Spinal cord (tissue), 10 donors: ENCODE data around the gene CLEC16A. TPM values are rescaled to one million over a fixed set of nuclear protein-coding genes. Genes with fewer than 3 reads are reported as not detected.

Experiments
- DNase-seq, 6 donors: peaks; one replicate each; pipeline versions ENCODE4 v3.0.0 to v3.0.0-alpha.2; 2013 to 2015; ENCODE audit warnings: low spot score in 6 of 6, low read depth in 4 of 6
- H3K27ac ChIP-seq: one replicate; pipeline ENCODE4 v1.5.1; 2013; ENCODE audit warnings: low read depth, low read length, control low read depth
- H3K27me3 ChIP-seq: one replicate; pipeline ENCODE4 v1.6.1; 2013; ENCODE audit warnings: low read length; ENCODE audit not compliant: control insufficient read depth, insufficient read depth
- H3K36me3 ChIP-seq: one replicate; pipeline ENCODE4 v1.6.1; 2013; ENCODE audit warnings: low read length; ENCODE audit not compliant: control insufficient read depth, insufficient read depth
- H3K4me1 ChIP-seq: one replicate; pipeline ENCODE4 v1.6.1; 2013; ENCODE audit warnings: low read length; ENCODE audit not compliant: control insufficient read depth, insufficient read depth
- H3K4me3 ChIP-seq: one replicate; pipeline ENCODE4 v1.5.1; 2013; ENCODE audit warnings: low read depth, low read length, control low read depth
- H3K9me3 ChIP-seq: one replicate; pipeline ENCODE4 v1.6.1; 2013; ENCODE audit warnings: low read length; ENCODE audit not compliant: control insufficient read depth, insufficient read depth
- WGBS: methylation state at CpG from one replicate; pipeline ENCODE4 v1.1.5; 2013; ENCODE audit warnings: missing lambda C conversion rate; ENCODE audit not compliant: insufficient coverage; 5-methylcytosine and 5-hydroxymethylcytosine counted together
- polyA plus RNA-seq, 2 donors: library from polyadenylated mRNA; unstranded; fragments of 120-200 nt; gene quantifications; one replicate each; pipeline ENCODE4 v1.2.1, GENCODE V29; 2013; ENCODE audit not compliant: insufficient read length in 2 of 2
- total RNA-seq, 2 donors: library from RNA; depleted of rRNA in 1 of 2; stranded (reverse); fragments of 120-200 nt in 1 of 2; fragments of >200 nt in 1 of 2; gene quantifications; one replicate each; pipeline versions ENCODE4 v1.2.3 to v1.2.4, GENCODE V29; 2013 to 2014
- donor health status: healthy.

Gene CLEC16A
- total and polyA plus RNA-seq, 4 donors = 19.5 to 38.4 (median 25.1) TPM

DNA sequence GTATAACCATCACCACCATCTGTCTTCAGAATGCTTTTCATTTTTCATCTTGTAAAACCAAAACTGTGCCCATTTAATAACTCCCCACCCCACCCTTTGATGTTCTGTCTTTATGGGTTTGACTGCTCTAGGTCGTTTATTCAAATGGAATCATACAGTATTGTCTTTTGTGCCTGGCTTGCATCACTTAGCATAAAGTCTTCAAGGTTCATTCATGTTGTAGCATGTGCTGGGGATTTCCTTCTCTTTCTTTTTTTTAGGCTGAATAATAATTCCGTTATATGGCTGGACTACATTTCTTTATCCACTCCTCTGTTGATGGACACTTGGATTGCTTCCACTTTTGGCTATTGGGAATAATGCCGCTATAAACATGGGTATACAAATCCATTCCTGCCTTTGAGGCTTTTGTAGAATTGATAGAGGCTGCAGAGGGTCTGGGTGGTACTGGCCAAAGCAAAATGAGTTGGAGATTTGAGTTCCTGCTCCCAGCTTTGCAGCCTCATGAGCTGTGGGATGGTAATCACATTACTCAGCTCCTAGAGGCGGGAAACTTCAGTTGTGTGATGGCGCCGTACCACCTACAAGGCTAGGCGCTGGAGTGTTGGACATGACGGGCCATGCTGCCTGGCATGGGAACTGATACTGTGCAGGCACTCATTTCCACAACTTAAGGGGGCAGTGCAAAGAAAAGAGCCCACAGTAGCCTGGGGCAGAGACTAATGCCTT lies 64.8 kb downstream of the CLEC16A start:
- WGBS = 89% methylated on average over 5 of the region's 8 CpGs
- no peaks in the 10 kb centered on the region for H3K9me3 ChIP-seq
- H3K36me3 ChIP-seq = peaks cover 4% of the 10 kb centered on the region
- H3K27ac ChIP-seq = no peak overlapping the region
- H3K4me1 ChIP-seq = peaks cover 10% of the 10 kb centered on the region
- H3K4me3 ChIP-seq = no peak overlapping the region
- peak in 1 of 6 donors; percentile 20 for DNase-seq
- H3K27me3 ChIP-seq = no peaks in the 10 kb centered on the region

DNA sequence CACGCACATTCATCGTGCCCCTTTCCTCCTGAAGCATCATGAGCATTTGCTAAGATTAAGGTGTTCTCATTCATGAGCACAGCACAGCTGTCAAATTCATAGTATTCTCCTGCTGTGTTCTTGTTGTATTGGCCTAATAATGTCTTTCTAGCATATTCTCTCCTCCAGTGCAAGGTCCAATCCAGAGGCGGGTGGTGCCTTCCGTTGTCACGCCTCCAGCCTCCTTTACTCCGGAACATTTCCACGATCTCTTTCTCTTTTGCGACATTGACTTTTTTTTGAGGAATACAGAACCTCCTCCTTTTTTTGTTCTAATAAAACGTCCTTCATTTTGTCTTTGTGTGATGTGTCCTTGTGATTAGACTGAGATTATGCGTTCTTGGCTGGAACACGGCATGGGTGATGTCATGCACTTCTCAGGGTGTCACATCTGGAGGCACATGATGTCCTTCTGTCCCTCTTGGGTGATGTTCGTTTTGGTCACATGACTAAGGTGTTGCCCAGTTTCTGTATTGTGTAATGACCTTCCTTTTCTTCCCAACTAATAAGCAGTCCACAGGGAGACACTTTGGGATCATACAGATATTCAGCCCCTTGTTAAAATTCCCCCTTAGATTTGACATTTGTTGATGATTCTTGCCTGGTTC lies 66.3 kb downstream of the CLEC16A start:
- DNase-seq = peak in 1 of 6 donors; percentile 39
- Histone ChIP-seq H3K36me3 (peaks cover 5% of the 10 kb centered on the region), H3K4me3 (no peak overlapping the region), H3K9me3 (no peaks in the 10 kb centered on the region), H3K27me3 (no peaks in the 10 kb centered on the region), H3K4me1 (peaks cover 9% of the 10 kb centered on the region), H3K27ac (no peak overlapping the region)
- WGBS = 96% methylated on average over 4 of the region's 12 CpGs

- Histone ChIP-seq H3K4me3 (no peak overlapping the region), H3K27me3 (no peaks in the 10 kb centered on the region), H3K36me3 (peaks cover 6% of the 10 kb centered on the region), H3K27ac (no peak overlapping the region), H3K9me3 (no peaks in the 10 kb centered on the region), H3K4me1 (peaks cover 9% of the 10 kb centered on the region)
- no peak for DNase-seq
- WGBS = no CpG with 5 or more reads among the region's 1 CpG
Measured at GRCh38 chr16:11011326-11011725, 67.0 kb downstream of the CLEC16A start.

GRCh38 chr16:11012841-11013240 lies 68.5 kb downstream of the CLEC16A start:
- no peaks in the 10 kb centered on the region for H3K27me3 ChIP-seq
- no peak overlapping the region for H3K27ac ChIP-seq
- H3K36me3 ChIP-seq = peaks cover 6% of the 10 kb centered on the region
- DNase-seq = no peak
- 100% methylated on average over 3 of the region's 8 CpGs for WGBS
- no peaks in the 10 kb centered on the region for H3K9me3 ChIP-seq
- H3K4me1 ChIP-seq = peaks cover under 1% of the 10 kb centered on the region
- H3K4me3 ChIP-seq = no peak overlapping the region

DNA sequence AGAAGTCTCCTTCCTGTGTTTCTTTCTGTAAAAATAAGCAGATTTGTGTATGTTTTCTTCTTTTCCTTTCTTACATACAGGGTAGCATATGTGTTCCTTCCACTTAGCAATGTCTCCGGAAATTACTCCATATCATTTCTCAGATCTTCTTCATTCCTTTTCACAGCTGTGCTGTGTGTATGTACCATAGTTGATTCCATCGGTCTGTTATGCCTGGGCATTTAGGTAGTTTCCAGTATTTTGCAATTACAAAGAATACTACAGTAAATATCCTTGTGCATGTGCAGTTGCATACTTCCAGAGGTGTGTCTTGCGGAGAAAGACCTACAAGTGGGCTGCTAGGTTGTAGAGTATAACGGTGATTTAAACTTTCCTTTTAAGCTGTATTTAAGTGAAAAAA lies 69.8 kb downstream of the CLEC16A start:
- Histone ChIP-seq H3K27ac (no peak overlapping the region), H3K4me3 (no peak overlapping the region), H3K36me3 (peaks cover 6% of the 10 kb centered on the region), H3K9me3 (no peaks in the 10 kb centered on the region), H3K4me1 (no peaks in the 10 kb centered on the region), H3K27me3 (no peaks in the 10 kb centered on the region)
- DNase-seq = no peak
- WGBS = no CpG with 5 or more reads among the region's 4 CpGs

DNA sequence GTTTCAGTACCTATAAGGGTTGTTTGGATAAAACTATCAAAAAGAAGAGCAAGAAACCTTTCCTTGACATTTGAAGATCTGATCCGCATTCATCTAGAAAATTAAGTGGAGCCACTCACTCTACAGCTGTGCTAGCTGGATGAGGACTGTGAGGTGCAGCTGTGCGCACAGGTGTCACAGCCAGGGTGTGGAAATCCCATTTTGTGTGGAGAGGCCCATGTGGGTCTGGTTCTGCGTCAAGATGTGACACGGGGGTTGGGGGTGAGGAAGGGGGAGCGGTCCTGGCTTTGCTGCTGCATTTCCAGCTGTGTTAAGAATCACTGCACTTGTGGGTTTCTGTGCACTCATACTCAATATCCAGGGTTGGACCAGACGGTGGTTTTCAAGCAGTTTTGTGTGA lies 70.7 kb downstream of the CLEC16A start:
- Histone ChIP-seq H3K27me3 (no peaks in the 10 kb centered on the region), H3K4me1 (no peaks in the 10 kb centered on the region), H3K4me3 (no peak overlapping the region), H3K36me3 (peaks cover 7% of the 10 kb centered on the region), H3K9me3 (no peaks in the 10 kb centered on the region), H3K27ac (no peak overlapping the region)
- no peak for DNase-seq
- WGBS = 89% methylated on average over 3 of the region's 6 CpGs

GRCh38 chr16:11015607-11016006 lies 71.2 kb downstream of the CLEC16A start:
- no peaks in the 10 kb centered on the region for H3K9me3 ChIP-seq
- 88% methylated on average over 4 of the region's 5 CpGs for WGBS
- no peak for DNase-seq
- no peaks in the 10 kb centered on the region for H3K4me1 ChIP-seq
- no peak overlapping the region for H3K27ac ChIP-seq
- peaks cover 13% of the 10 kb centered on the region for H3K36me3 ChIP-seq
- H3K4me3 ChIP-seq = no peak overlapping the region
- no peaks in the 10 kb centered on the region for H3K27me3 ChIP-seq

DNA sequence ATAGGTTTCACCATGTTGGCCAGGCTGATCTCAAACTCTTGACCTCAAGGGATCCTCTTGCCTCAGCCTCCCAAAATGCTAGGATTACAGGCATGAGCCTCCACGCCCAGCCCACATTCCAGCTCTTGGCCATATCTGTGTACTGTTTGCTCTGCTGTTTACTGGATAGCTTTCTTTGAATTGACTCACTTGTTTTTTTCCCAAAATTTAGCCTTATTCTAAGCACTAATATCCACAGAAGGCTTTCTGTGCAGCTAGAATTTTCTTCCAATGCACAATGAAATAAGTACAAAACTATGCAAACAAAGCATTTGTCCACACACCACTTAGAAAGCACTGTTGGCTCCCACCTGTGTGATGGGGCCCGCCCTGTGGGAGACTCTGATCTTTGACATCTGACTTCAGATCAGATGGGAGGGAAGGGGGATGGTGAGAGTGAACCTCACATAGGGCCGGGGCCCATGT lies 72.2 kb downstream of the CLEC16A start:
- DNase-seq = no peak
- 100% methylated on average over 1 of the region's 3 CpGs for WGBS
- H3K27me3 ChIP-seq = no peaks in the 10 kb centered on the region
- H3K27ac ChIP-seq = no peak overlapping the region
- no peaks in the 10 kb centered on the region for H3K4me1 ChIP-seq
- no peak overlapping the region for H3K4me3 ChIP-seq
- H3K36me3 ChIP-seq = peaks cover 16% of the 10 kb centered on the region
- H3K9me3 ChIP-seq = no peaks in the 10 kb centered on the region

DNA sequence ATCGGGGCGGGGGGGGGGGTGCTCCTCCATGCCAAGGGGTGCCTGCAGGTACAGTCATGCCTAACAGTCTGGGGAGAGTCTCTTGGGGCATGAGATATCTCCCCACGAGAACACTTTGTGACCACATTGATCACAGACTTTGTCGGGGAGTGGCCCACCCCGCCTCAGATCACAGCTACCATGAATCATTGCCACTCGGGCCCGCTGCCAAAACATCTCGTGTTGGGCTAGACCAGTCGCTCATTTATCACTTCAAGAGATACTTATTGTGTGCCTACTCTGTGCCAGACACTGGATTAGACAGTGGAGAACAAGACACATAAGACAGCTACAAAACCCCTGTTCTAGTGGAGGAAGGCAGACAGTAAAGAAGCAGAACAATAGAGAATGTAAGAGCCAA lies 72.6 kb downstream of the CLEC16A start:
- H3K27me3 ChIP-seq = no peaks in the 10 kb centered on the region
- H3K36me3 ChIP-seq = peaks cover 17% of the 10 kb centered on the region
- H3K4me3 ChIP-seq = no peak overlapping the region
- no peaks in the 10 kb centered on the region for H3K4me1 ChIP-seq
- H3K9me3 ChIP-seq = no peaks in the 10 kb centered on the region
- 20% methylated on average over 1 of the region's 9 CpGs for WGBS
- no peak overlapping the region for H3K27ac ChIP-seq
- peak in 2 of 6 donors; percentile 31 to 37 for DNase-seq

DNA sequence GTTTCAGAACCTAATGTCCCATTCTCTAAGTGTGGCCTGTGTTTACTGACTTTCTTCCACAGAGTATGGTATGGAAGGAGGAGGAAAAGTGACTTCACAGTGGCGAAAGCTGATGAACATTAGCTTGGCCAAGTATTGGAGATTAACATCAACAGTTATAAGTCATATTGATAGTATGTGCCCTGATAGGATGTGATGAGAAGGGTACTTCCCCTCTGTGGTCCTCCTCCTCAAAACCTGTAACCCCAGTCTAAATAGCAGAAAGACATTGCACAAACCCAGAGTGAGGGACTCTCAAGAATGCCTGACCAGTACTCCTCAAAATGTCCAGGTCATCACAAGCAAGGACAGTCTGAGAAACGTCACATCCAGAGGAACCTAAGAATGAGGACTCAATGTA lies 73.1 kb downstream of the CLEC16A start:
- H3K27me3 ChIP-seq = no peaks in the 10 kb centered on the region
- peaks cover 17% of the 10 kb centered on the region for H3K36me3 ChIP-seq
- no peaks in the 10 kb centered on the region for H3K4me1 ChIP-seq
- H3K9me3 ChIP-seq = no peaks in the 10 kb centered on the region
- no peak for DNase-seq
- no peak overlapping the region for H3K27ac ChIP-seq
- H3K4me3 ChIP-seq = no peak overlapping the region
- no CpG with 5 or more reads among the region's 2 CpGs for WGBS
